ENCODE measurements around the gene P2RY1.
"Not testable (repeated sequence)": the region's sequence is repeated elsewhere in the genome, so short reads cannot be mapped to it uniquely, and the experiment has no call there.

P2RY1 gene

GRCh38 chr3:152843955-152844354, 9.0 kb downstream of the P2RY1 start:
- Histone ChIP-seq H3K27ac (ENCODE audit: low read length) (no peak overlapping the region), H3K4me3 (ENCODE audit: low read length) (no peak overlapping the region), H3K79me2 (ENCODE audit: low read length) (no peaks in the 10 kb centered on the region), H3K27me3 (ENCODE audit: low read depth, low read length) (no peaks in the 10 kb centered on the region), H3K9me3 (ENCODE audit: insufficient read depth, low read length) (peaks cover 9% of the 10 kb centered on the region; the same call in 1 of the 2 replicates), H3K9ac (ENCODE audit: low read length) (no peak overlapping the region), H3K4me1 (ENCODE audit: low read length) (no peaks in the 10 kb centered on the region), H2AFZ (ENCODE audit: low read depth, low read length) (no peak overlapping the region), H3K36me3 (replicated peaks; ENCODE audit: low read depth, low read length) (no peaks in the 10 kb centered on the region), H3K4me2 (ENCODE audit: low read length) (no peak overlapping the region), H4K20me1 (ENCODE audit: insufficient read depth, low read length) (no peaks in the 10 kb centered on the region)
- TF ChIP-seq EZH2phosphoT487 (IDR thresholded peaks at IDR 0.05; ENCODE audit: low read depth), result no peak
- TF ChIP-seq, protein P1, sequence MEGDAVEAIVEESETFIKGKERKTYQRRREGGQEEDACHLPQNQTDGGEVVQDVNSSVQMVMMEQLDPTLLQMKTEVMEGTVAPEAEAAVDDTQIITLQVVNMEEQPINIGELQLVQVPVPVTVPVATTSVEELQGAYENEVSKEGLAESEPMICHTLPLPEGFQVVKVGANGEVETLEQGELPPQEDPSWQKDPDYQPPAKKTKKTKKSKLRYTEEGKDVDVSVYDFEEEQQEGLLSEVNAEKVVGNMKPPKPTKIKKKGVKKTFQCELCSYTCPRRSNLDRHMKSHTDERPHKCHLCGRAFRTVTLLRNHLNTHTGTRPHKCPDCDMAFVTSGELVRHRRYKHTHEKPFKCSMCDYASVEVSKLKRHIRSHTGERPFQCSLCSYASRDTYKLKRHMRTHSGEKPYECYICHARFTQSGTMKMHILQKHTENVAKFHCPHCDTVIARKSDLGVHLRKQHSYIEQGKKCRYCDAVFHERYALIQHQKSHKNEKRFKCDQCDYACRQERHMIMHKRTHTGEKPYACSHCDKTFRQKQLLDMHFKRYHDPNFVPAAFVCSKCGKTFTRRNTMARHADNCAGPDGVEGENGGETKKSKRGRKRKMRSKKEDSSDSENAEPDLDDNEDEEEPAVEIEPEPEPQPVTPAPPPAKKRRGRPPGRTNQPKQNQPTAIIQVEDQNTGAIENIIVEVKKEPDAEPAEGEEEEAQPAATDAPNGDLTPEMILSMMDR (IDR thresholded peaks at IDR 0.05; ENCODE audit: low read depth, low read length), result no peak

DNA sequence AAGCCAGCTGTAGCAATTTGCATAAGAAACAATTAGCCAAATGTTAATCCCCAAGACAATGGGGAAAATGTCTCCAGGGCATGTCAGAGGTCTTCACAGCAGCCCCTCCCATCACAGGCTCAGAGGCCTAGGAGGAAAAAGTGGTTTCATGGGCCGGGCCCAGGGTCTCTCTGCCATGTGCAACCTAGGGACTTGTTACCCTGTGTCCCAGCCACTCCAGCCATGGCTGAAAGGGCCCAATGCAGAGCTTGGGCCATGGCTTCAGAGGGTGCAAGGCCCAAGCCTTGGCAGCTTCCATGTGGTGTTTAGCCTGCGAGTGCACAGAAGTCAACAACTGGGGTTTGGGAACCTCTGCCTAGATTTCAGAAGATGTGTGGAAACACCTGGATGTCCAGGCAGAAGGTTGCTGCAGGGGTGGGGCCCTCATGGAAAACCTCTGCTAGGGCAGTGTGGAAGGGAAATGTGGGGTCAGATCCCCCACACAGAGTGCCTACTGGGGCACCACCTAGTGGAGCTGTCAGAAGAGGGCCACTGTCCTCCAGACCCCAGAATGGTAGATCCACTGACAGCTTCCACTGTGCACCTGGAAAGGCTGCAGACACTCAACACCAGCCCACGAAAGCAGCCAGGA, 11.8 kb downstream of the P2RY1 start:
- not testable (repeated sequence) for H3K9me3 ChIP-seq (ENCODE audit: insufficient read depth, low read length); H3K4me2 ChIP-seq (ENCODE audit: low read length); H3K4me1 ChIP-seq (ENCODE audit: low read length); H4K20me1 ChIP-seq (ENCODE audit: insufficient read depth, low read length); H3K27me3 ChIP-seq (ENCODE audit: low read depth, low read length); H3K36me3 ChIP-seq (replicated peaks; ENCODE audit: low read depth, low read length); H3K79me2 ChIP-seq (ENCODE audit: low read length); H2AFZ ChIP-seq (ENCODE audit: low read depth, low read length); H3K27ac ChIP-seq (ENCODE audit: low read length); H3K4me3 ChIP-seq (ENCODE audit: low read length); H3K9ac ChIP-seq (ENCODE audit: low read length)

GRCh38 chr3:152847599-152847998, 12.7 kb downstream of the P2RY1 start:
- H2AFZ ChIP-seq (ENCODE audit: low read depth, low read length); H3K36me3 ChIP-seq (replicated peaks; ENCODE audit: low read depth, low read length); H3K4me2 ChIP-seq (ENCODE audit: low read length); H3K4me1 ChIP-seq (ENCODE audit: low read length); H3K4me3 ChIP-seq (ENCODE audit: low read length); H3K27ac ChIP-seq (ENCODE audit: low read length); H3K79me2 ChIP-seq (ENCODE audit: low read length); H3K9ac ChIP-seq (ENCODE audit: low read length); H3K27me3 ChIP-seq (ENCODE audit: low read depth, low read length); H4K20me1 ChIP-seq (ENCODE audit: insufficient read depth, low read length): not testable (repeated sequence)
- peaks cover 12% of the 10 kb centered on the region; the same call in 1 of the 2 replicates for H3K9me3 ChIP-seq (ENCODE audit: insufficient read depth, low read length)

- no peak overlapping the region for H3K4me2 ChIP-seq (ENCODE audit: low read length)
Observed at GRCh38 chr3:152849996-152850578, 15.2 kb downstream of the P2RY1 start.

DNA sequence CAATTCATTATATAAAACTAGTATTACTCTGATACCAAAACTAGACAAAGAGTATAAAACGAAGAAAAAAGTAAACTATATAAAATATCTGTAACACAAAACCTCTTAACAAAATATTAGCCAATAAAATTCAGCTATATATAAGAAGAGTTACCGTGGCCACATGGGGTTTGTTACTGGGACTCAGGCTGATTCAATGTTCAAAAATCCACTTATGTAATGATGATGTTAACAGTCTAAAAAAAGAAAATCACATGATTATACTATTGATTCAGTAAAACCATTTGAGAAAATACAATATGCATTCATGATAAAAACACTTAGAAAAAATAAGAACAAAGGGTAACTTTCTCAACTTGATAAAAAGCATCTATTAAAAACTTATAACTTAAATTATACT, 18.3 kb downstream of the P2RY1 start:
- H3K36me3 ChIP-seq (replicated peaks; ENCODE audit: low read depth, low read length), result no peaks in the 10 kb centered on the region
- peaks cover 8% of the 10 kb centered on the region; the same call in 1 of the 2 replicates for H3K9me3 ChIP-seq (ENCODE audit: insufficient read depth, low read length)
- no peaks in the 10 kb centered on the region for H3K27me3 ChIP-seq (ENCODE audit: low read depth, low read length)
- no peak overlapping the region for H3K27ac ChIP-seq (ENCODE audit: low read length)
- TF ChIP-seq, protein P1 (IDR thresholded peaks at IDR 0.05; ENCODE audit: low read depth, low read length), result no peak
- no peak for TF ChIP-seq EZH2phosphoT487 (IDR thresholded peaks at IDR 0.05; ENCODE audit: low read depth)
- H3K79me2 ChIP-seq (ENCODE audit: low read length), result no peaks in the 10 kb centered on the region
- H3K9ac ChIP-seq (ENCODE audit: low read length), result no peak overlapping the region
- H2AFZ ChIP-seq (ENCODE audit: low read depth, low read length), result no peak overlapping the region
- H4K20me1 ChIP-seq (ENCODE audit: insufficient read depth, low read length), result no peaks in the 10 kb centered on the region
- H3K4me1 ChIP-seq (ENCODE audit: low read length), result no peaks in the 10 kb centered on the region
- H3K4me2 ChIP-seq (ENCODE audit: low read length), result no peak overlapping the region
- no peak overlapping the region for H3K4me3 ChIP-seq (ENCODE audit: low read length)

More at GRCh38 chr3:152849996-152850578, 15.2 kb downstream of the P2RY1 start:
- TF ChIP-seq, protein P1 (IDR thresholded peaks at IDR 0.05; ENCODE audit: low read depth, low read length), result no peak
- TF ChIP-seq EZH2phosphoT487 (IDR thresholded peaks at IDR 0.05; ENCODE audit: low read depth), result no peak
- Histone ChIP-seq H3K27me3 (ENCODE audit: low read depth, low read length) (no peaks in the 10 kb centered on the region), H3K27ac (ENCODE audit: low read length) (no peak overlapping the region), H3K4me1 (ENCODE audit: low read length) (no peaks in the 10 kb centered on the region), H3K79me2 (ENCODE audit: low read length) (no peaks in the 10 kb centered on the region), H2AFZ (ENCODE audit: low read depth, low read length) (no peak overlapping the region), H3K4me3 (ENCODE audit: low read length) (no peak overlapping the region), H4K20me1 (ENCODE audit: insufficient read depth, low read length) (no peaks in the 10 kb centered on the region), H3K9me3 (ENCODE audit: insufficient read depth, low read length) (peaks cover 12% of the 10 kb centered on the region; the same call in 1 of the 2 replicates), H3K36me3 (replicated peaks; ENCODE audit: low read depth, low read length) (no peaks in the 10 kb centered on the region), H3K9ac (ENCODE audit: low read length) (no peak overlapping the region)
